Measurements from ENCODE around the gene XRCC3. TPM values are rescaled to one million over a fixed set of nuclear protein-coding genes. Genes with fewer than 3 reads are reported as not detected.

XRCC3 gene
- total and polyA plus RNA-seq, 2 of the 8 experiments (the other 6 are each of a cell fraction or from before 2014, with no cell fraction given), result 36.9 to 41.8 TPM

DNA sequence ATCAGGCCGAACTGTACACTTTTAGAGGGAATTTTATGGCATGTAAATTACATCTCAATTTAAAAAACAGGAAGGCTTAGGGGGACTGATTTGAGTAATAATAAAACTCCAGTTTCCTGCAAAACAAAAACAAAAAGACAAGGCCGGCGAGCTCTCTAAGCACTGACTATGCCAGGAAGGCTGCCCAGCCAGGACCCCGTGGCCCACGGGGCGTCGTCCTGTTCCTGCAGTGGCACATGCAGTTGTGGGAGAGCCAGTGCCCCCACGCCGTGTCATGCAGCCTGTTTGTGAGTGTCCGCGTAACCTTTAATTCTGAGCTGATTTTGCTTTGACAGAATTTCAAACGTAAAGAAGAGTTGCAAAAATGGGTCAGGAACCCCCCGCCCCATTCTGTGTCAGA lies 10.5 kb downstream of the XRCC3 start:
- POLR2A ChIA-PET (ENCODE audit: partially characterized antibody), result interaction anchor here (1.0 to 6.6 kb wide), 6 partner anchors 11 to 186 kb away, joined by 3 to 74 read pairs (median 4); partner anchors contain the start of genes KLC1, XRCC3 and ZFYVE21
- 94% methylated on average over 13 of the region's 13 CpGs; no CpG with 5 or more reads in 1 of the 2 experiments for WGBS, 2 experiments (ENCODE audit: extremely low coverage in 1 of 2, insufficient coverage in 1 of 2, insufficient read length in 1 of 2, insufficient replicate concordance in 2 of 2, low coverage in 1 of 2, low lambda C conversion rate in 2 of 2, missing lambda C conversion rate in 1 of 2)
- peaks cover 14 to 55% (median 34%) of the 10 kb centered on the region in 4 experiments; a peak in 6 of 8 replicates for H3K36me3 ChIP-seq (ENCODE audit: control insufficient read depth in 2 of 4, insufficient read depth in 4 of 4, low read length in 3 of 4)

More for the DNA sequence above, 10.5 kb downstream of the XRCC3 start:
- Histone ChIP-seq H3K9ac (replicated peaks in 1 of 4; ENCODE audit: extremely low read depth in 1 of 4, low read depth in 3 of 4, low read length in 3 of 4) (no peak overlapping the region), H3K4me3 (ENCODE audit: extremely low read depth in 1 of 4, insufficient read depth in 2 of 4, low read depth in 3 of 4, low read length in 4 of 4) (no peak overlapping the region), H4K91ac (replicated peaks; ENCODE audit: insufficient read length, low read length) (no peak overlapping the region), H2BK12ac (ENCODE audit: low read depth, low read length) (no peak overlapping the region), H3K56ac (replicated peaks; ENCODE audit: insufficient read length, low read depth, low read length) (no peak overlapping the region), H2BK120ac (replicated peaks; ENCODE audit: low read depth, low read length) (no peak overlapping the region), H4K8ac (ENCODE audit: extremely low read depth, insufficient read depth, low read length) (peak overlapping the region; percentile 14), H3K14ac (ENCODE audit: insufficient read length) (no peak overlapping the region), H3K4me1 (replicated peaks in 1 of 4; ENCODE audit: control insufficient read depth in 3 of 4, insufficient read depth in 4 of 4, low read length in 3 of 4) (no peaks in the 10 kb centered on the region; a peak in 1 of 7 replicates), H3K23ac (ENCODE audit: insufficient read length) (no peak overlapping the region), H3K18ac (ENCODE audit: extremely low read depth, low read length) (no peak overlapping the region), H2BK15ac (ENCODE audit: low read length) (no peak overlapping the region), H3K79me2 (ENCODE audit: control insufficient read depth in 1 of 2, insufficient read depth in 2 of 2, low read length in 2 of 2) (no peaks in the 10 kb centered on the region), H3K4me2 (ENCODE audit: insufficient read depth in 1 of 2, low read depth in 2 of 2, low read length in 2 of 2) (no peak overlapping the region), H2AK5ac (ENCODE audit: low read depth, low read length) (no peak overlapping the region), H2AFZ (ENCODE audit: low read length) (no peak overlapping the region), H3K4ac (replicated peaks; ENCODE audit: insufficient read length, low read depth, low read length) (no peak overlapping the region), H3K79me1 (ENCODE audit: low read depth, low read length) (peaks cover 7% of the 10 kb centered on the region; the same call in 1 of the 2 replicates), H4K5ac (ENCODE audit: insufficient read length, low read depth, low read length) (no peak overlapping the region), H3K27ac (ENCODE audit: low read depth, low read length) (no peak overlapping the region), H4K20me1 (replicated peaks in 1 of 2; ENCODE audit: control insufficient read depth in 1 of 2, insufficient read depth in 2 of 2, low read length in 2 of 2) (peaks cover 11 to 36% of the 10 kb centered on the region in 2 experiments), H2BK5ac (ENCODE audit: low read depth, low read length) (no peak overlapping the region), H3K27me3 (replicated peaks in 1 of 4; ENCODE audit: control insufficient read depth in 3 of 4, extremely low read depth in 1 of 4, insufficient read depth in 3 of 4, low read length in 3 of 4) (no peaks in the 10 kb centered on the region), H3K9me3 (ENCODE audit: insufficient read depth in 2 of 2, low read depth in 1 of 2, low read length in 1 of 2) (no peaks in the 10 kb centered on the region), H3K23me2 (ENCODE audit: low read depth, low read length) (no peaks in the 10 kb centered on the region), H2BK20ac (ENCODE audit: low read length) (no peak overlapping the region)
- FAIRE-seq (no peak), DNase-seq (ENCODE audit: low read depth in 1 of 2, low spot score in 2 of 2) (no peak)
- CTCF ChIA-PET (ENCODE audit: partially characterized antibody), result interaction anchor here (1.1 to 1.3 kb wide), 2 partner anchors 15 to 25 kb away, joined by 3 read pairs; no protein-coding TSS in a partner anchor
- TF ChIP-seq RFX5 (IDR thresholded peaks at IDR 0.05; ENCODE audit: borderline replicate concordance, low read depth, low read length) (no peak), POLR2AphosphoS5 (IDR thresholded peaks at IDR 0.05; ENCODE audit: low read depth, low read length) (peak; percentile 21; the same call in 1 of the 2 replicates)

Data from H1 (cell line).